ENCODE results near the gene CARHSP1. TPM values are rescaled to one million over a fixed set of nuclear protein-coding genes. Genes with fewer than 3 reads are reported as not detected.
A peak's percentile ranks its signal among the peaks of the same experiment; 100 is the strongest.

The CARHSP1 gene
- total RNA-seq, 4 donors from 2014 or later = 20.0 to 79.2 (median 67.4) TPM

DNA sequence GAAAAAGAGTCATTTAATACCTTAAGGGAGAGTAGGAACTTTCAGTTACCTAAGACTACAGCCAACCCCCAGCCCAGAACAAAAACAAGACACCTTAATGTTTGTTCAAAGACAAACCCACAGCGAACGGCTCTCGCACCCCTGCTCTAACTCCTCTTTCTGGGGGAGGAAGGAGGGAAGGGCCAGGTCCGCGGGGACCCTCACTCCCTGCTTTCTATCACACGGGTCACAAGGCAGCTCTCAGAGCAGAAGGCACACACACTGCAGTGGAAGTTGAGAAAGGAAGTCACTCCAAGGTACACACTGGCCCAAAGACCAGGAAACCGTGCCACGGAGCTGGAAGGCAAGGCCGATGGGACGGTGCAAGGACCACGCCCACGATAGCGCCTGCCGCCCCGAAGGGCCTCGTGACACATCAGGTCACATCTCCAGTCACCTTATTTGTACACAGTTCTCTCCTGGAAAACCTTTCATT lies 23.3 kb upstream of the CARHSP1 start:
- DNase-seq = no peak
- H3K9me3 ChIP-seq = no peaks in the 10 kb centered on the region
- no peak overlapping the region for H3K27ac ChIP-seq
- intact Hi-C loops (cut with DNase I; ENCODE audit: low total_unique reads) = no loop called here
- H3K4me3 ChIP-seq = no peak overlapping the region
- no peaks in the 10 kb centered on the region for H3K4me1 ChIP-seq
- H3K36me3 ChIP-seq = no peaks in the 10 kb centered on the region
- no peak for TF ChIP-seq POLR2A (IDR thresholded peaks at IDR 0.05)
- TF ChIP-seq, protein P1, sequence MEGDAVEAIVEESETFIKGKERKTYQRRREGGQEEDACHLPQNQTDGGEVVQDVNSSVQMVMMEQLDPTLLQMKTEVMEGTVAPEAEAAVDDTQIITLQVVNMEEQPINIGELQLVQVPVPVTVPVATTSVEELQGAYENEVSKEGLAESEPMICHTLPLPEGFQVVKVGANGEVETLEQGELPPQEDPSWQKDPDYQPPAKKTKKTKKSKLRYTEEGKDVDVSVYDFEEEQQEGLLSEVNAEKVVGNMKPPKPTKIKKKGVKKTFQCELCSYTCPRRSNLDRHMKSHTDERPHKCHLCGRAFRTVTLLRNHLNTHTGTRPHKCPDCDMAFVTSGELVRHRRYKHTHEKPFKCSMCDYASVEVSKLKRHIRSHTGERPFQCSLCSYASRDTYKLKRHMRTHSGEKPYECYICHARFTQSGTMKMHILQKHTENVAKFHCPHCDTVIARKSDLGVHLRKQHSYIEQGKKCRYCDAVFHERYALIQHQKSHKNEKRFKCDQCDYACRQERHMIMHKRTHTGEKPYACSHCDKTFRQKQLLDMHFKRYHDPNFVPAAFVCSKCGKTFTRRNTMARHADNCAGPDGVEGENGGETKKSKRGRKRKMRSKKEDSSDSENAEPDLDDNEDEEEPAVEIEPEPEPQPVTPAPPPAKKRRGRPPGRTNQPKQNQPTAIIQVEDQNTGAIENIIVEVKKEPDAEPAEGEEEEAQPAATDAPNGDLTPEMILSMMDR (IDR thresholded peaks at IDR 0.05) = no peak
- H3K27me3 ChIP-seq = no peaks in the 10 kb centered on the region

DNA sequence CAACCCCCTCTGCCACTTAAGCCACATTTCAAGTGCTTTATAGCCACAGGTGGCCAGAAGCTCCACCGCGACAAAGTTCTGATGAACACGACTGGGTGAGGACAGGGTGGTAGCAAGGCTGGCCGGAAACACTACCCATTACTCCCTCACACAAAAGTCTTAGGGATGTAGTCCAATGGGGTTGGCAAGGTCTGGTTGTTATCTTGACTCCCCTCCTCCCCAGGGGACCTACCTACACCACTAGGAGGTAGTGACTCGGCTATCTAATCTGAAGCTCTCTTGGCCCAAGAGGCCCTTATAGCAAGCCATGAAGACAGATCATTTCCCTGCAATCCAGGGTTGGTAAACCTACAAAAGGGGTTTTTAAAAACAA lies 21.7 kb upstream of the CARHSP1 start:
- intact Hi-C loops (cut with DNase I; ENCODE audit: low total_unique reads) = no loop called here
- no peak for TF ChIP-seq POLR2A (IDR thresholded peaks at IDR 0.05)
- Histone ChIP-seq H3K4me3 (no peak overlapping the region), H3K36me3 (no peaks in the 10 kb centered on the region), H3K27ac (no peak overlapping the region), H3K9me3 (no peaks in the 10 kb centered on the region), H3K4me1 (no peaks in the 10 kb centered on the region), H3K27me3 (no peaks in the 10 kb centered on the region)
- DNase-seq = no peak

DNA sequence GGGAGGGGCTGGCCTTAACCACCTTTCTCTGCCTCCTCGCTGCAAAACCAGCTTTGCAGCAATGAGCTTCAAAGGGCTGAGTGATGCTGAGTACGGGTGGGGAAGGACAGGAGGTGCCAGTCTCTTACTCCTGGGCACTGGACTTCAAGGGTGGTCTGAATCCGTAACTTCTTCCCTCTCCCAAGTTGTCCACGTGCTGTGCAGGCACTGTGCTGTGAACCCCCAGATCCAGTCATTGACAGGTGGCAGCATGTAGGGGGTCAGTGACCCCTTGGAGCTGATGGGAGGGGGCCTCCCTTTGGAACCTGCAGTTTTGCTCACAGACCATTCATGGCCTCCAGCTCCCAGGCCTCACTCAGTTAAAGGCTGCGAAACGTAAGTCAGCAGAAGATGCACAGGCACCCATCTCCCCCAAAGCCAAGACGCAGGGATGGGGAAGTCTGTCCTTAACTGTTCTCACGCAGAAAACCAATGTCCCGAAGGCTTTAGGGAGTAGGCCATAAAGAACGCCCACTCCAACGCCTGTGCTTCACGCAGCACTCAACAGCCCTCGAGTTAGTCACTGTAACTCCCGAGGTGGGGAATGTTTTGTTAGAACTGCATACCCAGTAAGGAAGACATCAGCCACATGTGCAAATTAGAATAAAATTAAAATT lies 21.2 kb upstream of the CARHSP1 start:
- intact Hi-C loops (cut with DNase I; ENCODE audit: low total_unique reads) = loop anchor here (10.0 kb wide), 2 partner anchors 235 to 325 kb away; no protein-coding TSS in a partner anchor
- no peaks in the 10 kb centered on the region for H3K36me3 ChIP-seq
- DNase-seq = no peak

DNA sequence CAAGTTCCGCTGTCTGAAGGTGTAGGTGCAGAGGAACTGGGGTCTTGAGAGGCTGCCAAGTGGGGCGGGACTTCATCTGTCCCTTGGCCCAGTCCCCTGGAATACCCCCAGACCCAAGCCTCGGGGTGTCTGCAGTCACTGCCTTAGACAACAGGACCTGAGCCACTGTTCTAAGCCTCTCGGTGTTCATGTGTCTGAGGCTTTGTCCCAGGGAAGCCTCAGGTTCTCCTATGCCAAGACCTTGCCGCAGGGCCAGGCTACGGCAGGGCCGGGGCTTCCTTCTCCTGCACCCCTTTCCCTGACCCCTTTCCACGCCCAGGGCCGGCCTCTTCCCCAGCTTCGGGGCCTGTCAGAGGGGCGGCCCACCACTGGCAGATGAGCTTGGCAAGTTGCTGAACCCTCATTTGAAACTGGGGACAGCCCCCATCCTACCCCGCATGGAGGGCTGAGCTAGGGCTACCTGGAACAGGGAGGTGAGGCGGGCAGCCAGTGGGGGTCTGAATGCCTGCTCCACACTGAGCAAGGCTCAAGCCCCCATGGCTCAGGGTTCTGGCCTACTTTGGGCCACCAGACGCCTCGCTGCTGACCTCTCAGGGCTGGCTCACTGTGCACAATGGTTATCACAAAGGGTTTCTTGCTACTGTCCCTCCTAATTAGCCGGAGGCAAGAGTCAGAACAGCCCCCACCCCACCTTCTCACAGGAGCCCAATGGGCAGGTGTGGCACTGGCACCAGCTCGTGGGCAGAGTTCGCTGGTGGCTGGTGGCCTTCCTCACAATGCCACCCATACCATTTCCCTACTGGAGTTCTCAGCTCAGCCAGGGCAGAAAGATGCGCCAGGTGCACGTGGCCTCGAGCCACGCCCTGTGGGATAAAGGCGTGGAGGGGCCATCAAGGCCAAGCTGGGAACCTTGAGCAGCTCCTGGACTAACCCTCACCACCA lies 20.4 kb upstream of the CARHSP1 start:
- Histone ChIP-seq H3K4me3 (no peak overlapping the region), H3K27ac (no peak overlapping the region), H3K36me3 (no peaks in the 10 kb centered on the region), H3K9me3 (no peaks in the 10 kb centered on the region), H3K27me3 (no peaks in the 10 kb centered on the region), H3K4me1 (no peaks in the 10 kb centered on the region)
- intact Hi-C loops (cut with DNase I; ENCODE audit: low total_unique reads) = loop anchor here (10.0 kb wide), 2 partner anchors 234 to 324 kb away; no protein-coding TSS in a partner anchor
- TF ChIP-seq, protein P1 (IDR thresholded peaks at IDR 0.05) = no peak
- no peak for TF ChIP-seq POLR2A (IDR thresholded peaks at IDR 0.05)
- DNase-seq = no peak

More for the DNA sequence above, 21.2 kb upstream of the CARHSP1 start:
- TF ChIP-seq, protein P1 (IDR thresholded peaks at IDR 0.05) = no peak
- TF ChIP-seq POLR2A (IDR thresholded peaks at IDR 0.05) = no peak
- Histone ChIP-seq H3K4me3 (no peak overlapping the region), H3K9me3 (no peaks in the 10 kb centered on the region), H3K4me1 (no peaks in the 10 kb centered on the region), H3K27ac (no peak overlapping the region), H3K27me3 (no peaks in the 10 kb centered on the region)

DNA sequence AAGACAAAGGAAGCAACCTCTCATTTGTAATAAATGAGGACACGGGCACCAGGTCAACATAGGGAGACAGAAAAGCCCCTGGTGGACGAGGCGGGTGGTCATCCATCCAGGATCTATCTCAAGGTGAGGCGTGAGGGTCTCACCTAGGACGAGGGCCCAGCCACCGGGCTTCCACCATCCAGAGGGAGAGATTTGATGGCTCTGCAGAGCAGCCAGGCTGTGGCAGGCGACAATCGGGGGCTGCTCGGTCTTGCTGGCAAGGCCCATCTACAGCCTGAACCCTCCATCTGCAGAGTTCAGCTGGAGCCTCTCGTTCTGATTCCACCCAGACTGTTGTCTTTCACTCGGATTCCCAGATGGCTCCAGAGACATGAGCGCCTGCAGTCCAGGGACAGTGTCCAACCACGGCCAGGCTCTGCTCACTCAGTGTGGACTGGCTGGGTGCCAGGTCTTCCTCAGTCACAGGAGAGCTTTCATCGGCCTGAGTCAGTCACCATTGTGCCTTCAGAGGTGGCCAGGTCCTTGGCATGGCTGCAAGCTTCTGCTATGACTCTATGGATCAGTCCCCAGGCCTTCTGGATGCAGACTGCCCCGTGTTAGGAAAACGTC lies 19.2 kb upstream of the CARHSP1 start:
- H3K27ac ChIP-seq = no peak overlapping the region
- intact Hi-C loops (cut with DNase I; ENCODE audit: low total_unique reads) = loop anchor here (10.0 kb wide), 2 partner anchors 233 to 323 kb away; no protein-coding TSS in a partner anchor
- no peaks in the 10 kb centered on the region for H3K27me3 ChIP-seq
- no peaks in the 10 kb centered on the region for H3K9me3 ChIP-seq
- no peaks in the 10 kb centered on the region for H3K36me3 ChIP-seq
- TF ChIP-seq, protein P1 (IDR thresholded peaks at IDR 0.05) = no peak
- TF ChIP-seq POLR2A (IDR thresholded peaks at IDR 0.05) = no peak
- no peak overlapping the region for H3K4me3 ChIP-seq
- H3K4me1 ChIP-seq = no peaks in the 10 kb centered on the region
- peak in 1 of 2 donors; percentile 45 for DNase-seq

Data from uterus (tissue), 4 donors.